NCI-H1417 treated with DMSO at 0.1 percent for 48 hours (cell line): ENCODE data around the gene SCAMP2.
"Not testable (repeated sequence)": the region's sequence is repeated elsewhere in the genome, so short reads cannot be mapped to it uniquely, and the experiment has no call there.

Experiments
- DNase-seq: peaks from one replicate; lab custom pipeline; 2025; lab: John Stamatoyannopoulos, UW

The SCAMP2 gene

GRCh38 chr15:74873036-74873755 is at the start of gene SCAMP2:
SCAMP2 (minus strand) TSS chr15:74873365; CDS start chr15:74873255, 110 bp downstream.
- DNase-seq = peak; percentile 81

- no peak for DNase-seq
These were observed 47.3 kb upstream of the SCAMP2 start for GRCh38 chr15:74920456-74920855.

- DNase-seq = no peak
These were observed 44.5 kb upstream of the SCAMP2 start for GRCh38 chr15:74917676-74918075.

GRCh38 chr15:74913799-74914198 is 40.6 kb upstream of the SCAMP2 start:
- not testable (repeated sequence) for DNase-seq

- DNase-seq = no peak
These were observed 39.9 kb upstream of the SCAMP2 start for GRCh38 chr15:74913041-74913440.

- DNase-seq = no peak
These were observed 35.5 kb upstream of the SCAMP2 start for GRCh38 chr15:74908635-74909034.

GRCh38 chr15:74907163-74907870 is 34.2 kb upstream of the SCAMP2 start:
- no peak for DNase-seq

- peak; percentile 50 for DNase-seq
These were observed 33.4 kb upstream of the SCAMP2 start, which contains the start of gene FAM219B for GRCh38 chr15:74906450-74907162. FAM219B (minus strand) TSS chr15:74906851; CDS start chr15:74906800, 51 bp downstream.

GRCh38 chr15:74906067-74906449 is 32.9 kb upstream of the SCAMP2 start:
- DNase-seq = no peak

- DNase-seq = no peak
These were observed 31.1 kb upstream of the SCAMP2 start for GRCh38 chr15:74904190-74904805.

- DNase-seq = no peak
These were observed 30.5 kb upstream of the SCAMP2 start for GRCh38 chr15:74903676-74904075.

GRCh38 chr15:74902295-74903075 is 29.3 kb upstream of the SCAMP2 start:
- DNase-seq = no peak

GRCh38 chr15:74901612-74902063 is 28.5 kb upstream of the SCAMP2 start:
- DNase-seq = no peak

GRCh38 chr15:74897300-74897701 is 24.1 kb upstream of the SCAMP2 start:
- DNase-seq = no peak

- DNase-seq = no peak
These were observed 23.2 kb upstream of the SCAMP2 start for GRCh38 chr15:74896316-74896715.

GRCh38 chr15:74895830-74896229 is 22.7 kb upstream of the SCAMP2 start:
- DNase-seq = no peak

- not testable (repeated sequence) for DNase-seq
These were observed 21.2 kb upstream of the SCAMP2 start for GRCh38 chr15:74894383-74894782.

GRCh38 chr15:74893627-74894026 is 20.5 kb upstream of the SCAMP2 start:
- DNase-seq = no peak

- DNase-seq = no peak
These were observed 19.8 kb upstream of the SCAMP2 start for GRCh38 chr15:74892931-74893330.

GRCh38 chr15:74892313-74892712 is 19.1 kb upstream of the SCAMP2 start:
- no peak for DNase-seq

- no peak for DNase-seq
These were observed 18.3 kb upstream of the SCAMP2 start for GRCh38 chr15:74891469-74891868.

GRCh38 chr15:74890665-74890960 is 17.4 kb upstream of the SCAMP2 start:
- no peak for DNase-seq
